NB4 (cell line): ENCODE data around the gene IFT25.

Experiments used
- DNase-seq: peaks from one replicate; pipeline ENCODE4 v3.0.0; 2010; ENCODE audit warnings: low read depth
- H3K4me3 ChIP-seq: one replicate; pipeline ENCODE4 v1.5.1; 2011; ENCODE audit warnings: mild to moderate bottlenecking, low read depth, low read length, moderate library complexity
- CTCF ChIP-seq: IDR thresholded peaks from one replicate; pipeline ENCODE4 v1.5.1; 2012; ENCODE audit warnings: low read depth, low read length
- MAX ChIP-seq: IDR thresholded peaks from 2 replicates; pipeline ENCODE4 v1.6.1; 2011; ENCODE audit warnings: low read depth, low read length
- MYC ChIP-seq: IDR thresholded peaks from 2 replicates; pipeline ENCODE4 v1.6.1; 2011; ENCODE audit warnings: low read depth, low read length
- POLR2A ChIP-seq: IDR thresholded peaks from 2 replicates; pipeline ENCODE4 v1.6.1; 2011; ENCODE audit warnings: mild to moderate bottlenecking; ENCODE audit not compliant: insufficient read length; ENCODE audit errors: extremely low read depth

The IFT25 gene

GRCh38 chr1:53959664-53960250 lies 14.3 kb upstream of the IFT25 start:
- peak; percentile 40 for DNase-seq
- no peak overlapping the region for H3K4me3 ChIP-seq
- peak; percentile 11 for TF ChIP-seq CTCF
- no peak for TF ChIP-seq MAX

GRCh38 chr1:53957194-53957818 lies 11.8 kb upstream of the IFT25 start:
- TF ChIP-seq POLR2A = no peak
- no peak for TF ChIP-seq CTCF
- no peak for TF ChIP-seq MYC
- TF ChIP-seq MAX = no peak
- no peak for DNase-seq
- H3K4me3 ChIP-seq = no peak overlapping the region

- DNase-seq = peak; percentile 19
- no peak overlapping the region for H3K4me3 ChIP-seq
- TF ChIP-seq MYC (no peak), MAX (no peak), CTCF (no peak), POLR2A (no peak)
These were observed 11.0 kb upstream of the IFT25 start for GRCh38 chr1:53956308-53957168.

- DNase-seq = no peak
- no peak for TF ChIP-seq MAX
- no peak for TF ChIP-seq POLR2A
- no peak for TF ChIP-seq CTCF
- TF ChIP-seq MYC = no peak
- H3K4me3 ChIP-seq = no peak overlapping the region
These were observed 8.6 kb upstream of the IFT25 start for GRCh38 chr1:53954128-53954527.

- no peak for DNase-seq
- H3K4me3 ChIP-seq = no peak overlapping the region
- no peak for TF ChIP-seq CTCF
- TF ChIP-seq MAX = no peak
- TF ChIP-seq MYC = no peak
- TF ChIP-seq POLR2A = no peak
These were observed 6.2 kb upstream of the IFT25 start for GRCh38 chr1:53951697-53952096.
